Measurements from ENCODE around the gene BTBD9. TPM values are rescaled to one million over a fixed set of nuclear protein-coding genes. Genes with fewer than 3 reads are reported as not detected.

Gene BTBD9
- total and polyA plus RNA-seq, 2 donors (not counting 3 experiments of a cell fraction or from before 2014, with no cell fraction given) = 4.9 to 15.0 TPM

GRCh38 chr6:38213251-38213658, 426.5 kb downstream of the BTBD9 start:
- BruUV-seq (replicated peaks) = no TSS peak
- H3K9me3 ChIP-seq (replicated peaks; ENCODE audit: control insufficient read depth, insufficient read depth, low read length) = no peaks in the 10 kb centered on the region
- no peaks in the 10 kb centered on the region for H3K27me3 ChIP-seq (ENCODE audit: control insufficient read depth in 2 of 2, insufficient read depth in 2 of 2, low read length in 2 of 2)
- no peak overlapping the region for H3K4me2 ChIP-seq (ENCODE audit: insufficient read depth, low read length)
- ChIA-PET POLR2A (no interaction called here), CTCF (interaction anchor here (1.0 kb wide), 1 partner anchor 27 kb away, joined by 3 read pairs; no protein-coding TSS in a partner anchor)
- H2AFZ ChIP-seq (ENCODE audit: low read depth, low read length) = no peak overlapping the region
- no peak overlapping the region for H3K9ac ChIP-seq (replicated peaks; ENCODE audit: extremely low read depth, insufficient read depth, low read length)
- H3K9me1 ChIP-seq (replicated peaks; ENCODE audit: control insufficient read depth, extremely low read depth, insufficient read depth, low read length) = no peaks in the 10 kb centered on the region
- no peak for TF ChIP-seq CTCF (IDR thresholded peaks at IDR 0.05; ENCODE audit: extremely low read depth in 1 of 2, insufficient read depth in 1 of 2, low read depth in 1 of 2, low read length in 2 of 2)
- TF ChIP-seq GATA2 (IDR thresholded peaks at IDR 0.05; ENCODE audit: insufficient read depth, insufficient read length, low read depth, low read length) = no peak
- TF ChIP-seq EZH2 (IDR thresholded peaks at IDR 0.05; ENCODE audit: borderline replicate concordance, low read depth, low read length, severe bottlenecking) = no peak
- no peak for TF ChIP-seq FOS (IDR thresholded peaks at IDR 0.05; ENCODE audit: borderline replicate concordance, insufficient read depth, low read length)
- no peak for TF ChIP-seq POLR2AphosphoS5 (IDR thresholded peaks at IDR 0.05; ENCODE audit: insufficient read depth, low read depth, low read length)
- TF ChIP-seq POLR2A (IDR thresholded peaks at IDR 0.05; ENCODE audit: low read depth, low read length) = no peak
- no peak for TF ChIP-seq MYC (IDR thresholded peaks at IDR 0.05; ENCODE audit: low read depth, low read length)
- no peak for TF ChIP-seq JUN (IDR thresholded peaks at IDR 0.05; ENCODE audit: borderline replicate concordance, insufficient read depth, insufficient read length, low read depth)
- no peak for TF ChIP-seq MAX (IDR thresholded peaks at IDR 0.05; ENCODE audit: insufficient read depth, insufficient read length)
- DNase-seq (ENCODE audit: low read depth, low spot score) (peak; percentile 68), FAIRE-seq (peak; percentile 50)
- no peaks in the 10 kb centered on the region for H4K20me1 ChIP-seq (replicated peaks; ENCODE audit: control insufficient read depth, extremely low read depth, insufficient read depth, low read length)
- H3K79me2 ChIP-seq (ENCODE audit: control insufficient read depth, insufficient read depth, low read length) = no peaks in the 10 kb centered on the region
- H3K27ac ChIP-seq (ENCODE audit: insufficient read depth, low read depth, low read length) = peak overlapping the region; percentile 56
- H3K4me1 ChIP-seq (ENCODE audit: control insufficient read depth, extremely low read depth, insufficient read depth, low read length) = peaks cover 14% of the 10 kb centered on the region
- H3K36me3 ChIP-seq (ENCODE audit: control insufficient read depth in 2 of 2, extremely low read depth in 1 of 2, insufficient read depth in 2 of 2, low read length in 2 of 2) = no peaks in the 10 kb centered on the region
- H3K4me3 ChIP-seq (replicated peaks in 1 of 3; ENCODE audit: insufficient read depth in 1 of 3, low read depth in 1 of 3, low read length in 3 of 3) = no peak overlapping the region
- dilution Hi-C loops (cut with MboI; ENCODE audit: extremely low pct_ligation_motif_present, low sequenced_read_pairs) = no loop called here
- intact Hi-C loops (cut with micrococcal nuclease) = no loop called here

All from endothelial cell of umbilical vein (primary cell).